ENCODE measurements around the gene OTUD5.
A peak's percentile ranks its signal among the peaks of the same experiment; 100 is the strongest.

OTUD5 gene

GRCh38 chrX:48914593-48915493 is 42.6 kb downstream of the OTUD5 start:
- TF ChIP-seq CTCF (conservative IDR thresholded peaks at IDR 0.05; ENCODE audit: low read depth), result no peak
- no peak for DNase-seq (ENCODE audit: low spot score)
- ChIA-PET POLR2A (ENCODE audit: low non-redundant PET) (no interaction called here), CTCF (interaction anchor here (0.6 kb wide), 1 partner anchor 51 kb away, joined by 3 read pairs; no protein-coding TSS in a partner anchor)
- no peak overlapping the region for H3K27ac ChIP-seq

GRCh38 chrX:48913605-48914366 is 43.6 kb downstream of the OTUD5 start:
- ChIA-PET POLR2A (ENCODE audit: low non-redundant PET) (no interaction called here), CTCF (no interaction called here)
- H3K27ac ChIP-seq, result no peak overlapping the region
- TF ChIP-seq CTCF (conservative IDR thresholded peaks at IDR 0.05; ENCODE audit: low read depth), result no peak
- no peak for DNase-seq (ENCODE audit: low spot score)

GRCh38 chrX:48911412-48912182 is 45.8 kb downstream of the OTUD5 start, which contains the start of gene SLC35A2:
Gene SLC35A2, minus strand, starts transcription at chrX:48911646. Its CDS starts 10 bp downstream, at chrX:48911636.
- ChIA-PET POLR2A (ENCODE audit: low non-redundant PET) (no interaction called here), CTCF (no interaction called here)
- no peak for TF ChIP-seq CTCF (conservative IDR thresholded peaks at IDR 0.05; ENCODE audit: low read depth)
- peak within 1 kb of the TSS; percentile 87 for H3K27ac ChIP-seq
- peak; percentile 75 for DNase-seq (ENCODE audit: low spot score)

- POLR2A ChIA-PET (ENCODE audit: low non-redundant PET), result no interaction called here
- TF ChIP-seq CTCF (conservative IDR thresholded peaks at IDR 0.05; ENCODE audit: low read depth), result no peak
- peak overlapping the region; percentile 87 for H3K27ac ChIP-seq
- no peak for DNase-seq (ENCODE audit: low spot score)
- CTCF ChIA-PET, result no interaction called here
Measured at GRCh38 chrX:48910926-48911411, 46.4 kb downstream of the OTUD5 start.

GRCh38 chrX:48909703-48910294 is 47.6 kb downstream of the OTUD5 start:
- CTCF ChIA-PET, result no interaction called here
- no peak for DNase-seq (ENCODE audit: low spot score)
- no peak overlapping the region for H3K27ac ChIP-seq
- TF ChIP-seq CTCF (conservative IDR thresholded peaks at IDR 0.05; ENCODE audit: low read depth), result no peak
- POLR2A ChIA-PET (ENCODE audit: low non-redundant PET), result no interaction called here

Data from RWPE1 (cell line).